ENCODE data around the gene SEC61A2. TPM values are rescaled to one million over a fixed set of nuclear protein-coding genes. Genes with fewer than 3 reads are reported as not detected.

The SEC61A2 gene
- total RNA-seq, 1 donor from 2014 or later, result 7.4 TPM

GRCh38 chr10:12195603-12196506 lies 66.4 kb downstream of the SEC61A2 start, which contains the start of the genes CDC123 and NUDT5:
Gene CDC123 (plus strand): TSS chr10:12196188. CDS start chr10:12196246, 58 bp downstream.
Gene NUDT5 (minus strand): TSS chr10:12195891. CDS start chr10:12186291, 9,600 bp downstream.
- no peak for TF ChIP-seq CTCF (IDR thresholded peaks at IDR 0.05; ENCODE audit: insufficient read depth, low read length, severe bottlenecking)
- Histone ChIP-seq H3K4me3 (ENCODE audit: low read depth, low read length) (peak within 1 kb of the TSS; percentile 75), H3K27me3 (ENCODE audit: control insufficient read depth, insufficient read depth, low read length) (no peaks in the 10 kb centered on the region), H3K36me3 (ENCODE audit: control insufficient read depth, insufficient read depth, low read length) (peaks cover 5% of the 10 kb centered on the region)
- DNase-seq (ENCODE audit: low read depth) (peak; percentile 84), FAIRE-seq (no peak)

GRCh38 chr10:12196531-12197211 lies 67.2 kb downstream of the SEC61A2 start:
- H3K36me3 ChIP-seq (ENCODE audit: control insufficient read depth, insufficient read depth, low read length), result peaks cover 5% of the 10 kb centered on the region
- no peak for FAIRE-seq
- DNase-seq (ENCODE audit: low read depth), result no peak
- no peaks in the 10 kb centered on the region for H3K27me3 ChIP-seq (ENCODE audit: control insufficient read depth, insufficient read depth, low read length)
- no peak for TF ChIP-seq CTCF (IDR thresholded peaks at IDR 0.05; ENCODE audit: insufficient read depth, low read length, severe bottlenecking)
- H3K4me3 ChIP-seq (ENCODE audit: low read depth, low read length), result peak overlapping the region; percentile 75

- Histone ChIP-seq H3K27me3 (ENCODE audit: control insufficient read depth, insufficient read depth, low read length) (no peaks in the 10 kb centered on the region), H3K4me3 (ENCODE audit: low read depth, low read length) (no peak overlapping the region), H3K36me3 (ENCODE audit: control insufficient read depth, insufficient read depth, low read length) (peaks cover 12% of the 10 kb centered on the region)
- no peak for TF ChIP-seq CTCF (IDR thresholded peaks at IDR 0.05; ENCODE audit: insufficient read depth, low read length, severe bottlenecking)
- FAIRE-seq, result no peak
- no peak for DNase-seq (ENCODE audit: low read depth)
Measured at GRCh38 chr10:12198156-12198555, 68.7 kb downstream of the SEC61A2 start.

- H3K27me3 ChIP-seq (ENCODE audit: control insufficient read depth, insufficient read depth, low read length), result no peaks in the 10 kb centered on the region
- no peak for FAIRE-seq
- H3K36me3 ChIP-seq (ENCODE audit: control insufficient read depth, insufficient read depth, low read length), result peaks cover 12% of the 10 kb centered on the region
- H3K4me3 ChIP-seq (ENCODE audit: low read depth, low read length), result no peak overlapping the region
- no peak for TF ChIP-seq CTCF (IDR thresholded peaks at IDR 0.05; ENCODE audit: insufficient read depth, low read length, severe bottlenecking)
- DNase-seq (ENCODE audit: low read depth), result no peak
Measured at GRCh38 chr10:12200850-12201249, 71.4 kb downstream of the SEC61A2 start.

- FAIRE-seq (peak; percentile 66), DNase-seq (ENCODE audit: low read depth) (no peak)
- H3K4me3 ChIP-seq (ENCODE audit: low read depth, low read length), result no peak overlapping the region
- TF ChIP-seq CTCF (IDR thresholded peaks at IDR 0.05; ENCODE audit: insufficient read depth, low read length, severe bottlenecking), result no peak
- H3K27me3 ChIP-seq (ENCODE audit: control insufficient read depth, insufficient read depth, low read length), result no peaks in the 10 kb centered on the region
- peaks cover 12% of the 10 kb centered on the region for H3K36me3 ChIP-seq (ENCODE audit: control insufficient read depth, insufficient read depth, low read length)
Measured at GRCh38 chr10:12201543-12201942, 72.1 kb downstream of the SEC61A2 start.
